ENCODE measurements around the gene DIP2C.
"Not testable (repeated sequence)": the region's sequence is repeated elsewhere in the genome, so short reads cannot be mapped to it uniquely, and the experiment has no call there.

DIP2C gene

DNA sequence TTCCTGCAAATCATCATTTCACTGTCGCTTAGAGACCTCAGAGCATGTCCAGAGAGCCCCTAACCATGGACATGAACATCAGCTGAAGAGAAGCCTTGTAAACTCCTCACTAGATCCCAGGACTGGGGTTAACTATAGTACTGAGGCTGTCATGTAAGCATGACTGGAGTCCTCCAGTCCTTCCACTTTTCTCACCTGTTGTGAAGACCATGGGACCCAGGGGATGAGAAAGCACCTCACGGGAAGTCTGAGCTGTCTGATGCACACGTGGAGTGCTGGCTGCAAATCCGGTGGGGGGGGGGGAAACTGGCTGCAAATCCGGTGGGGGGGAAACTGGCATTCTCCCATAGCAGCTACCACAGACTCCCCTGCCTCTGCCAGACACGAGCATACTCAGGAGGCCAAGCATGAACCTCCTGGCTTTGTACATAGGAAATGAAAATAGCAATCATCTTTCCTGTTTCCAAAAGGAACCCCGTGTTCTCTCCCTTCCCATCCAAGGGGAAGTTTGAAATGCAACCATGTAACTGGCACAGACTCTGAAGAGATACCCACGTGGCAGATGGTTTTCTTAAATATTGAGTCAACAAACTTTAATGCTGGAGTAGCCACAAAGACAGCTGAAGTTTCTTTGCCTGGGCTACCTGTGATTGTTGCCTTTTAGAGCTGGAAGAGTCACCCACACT lies 292.8 kb downstream of the DIP2C start:
- no peak for DNase-seq

DNA sequence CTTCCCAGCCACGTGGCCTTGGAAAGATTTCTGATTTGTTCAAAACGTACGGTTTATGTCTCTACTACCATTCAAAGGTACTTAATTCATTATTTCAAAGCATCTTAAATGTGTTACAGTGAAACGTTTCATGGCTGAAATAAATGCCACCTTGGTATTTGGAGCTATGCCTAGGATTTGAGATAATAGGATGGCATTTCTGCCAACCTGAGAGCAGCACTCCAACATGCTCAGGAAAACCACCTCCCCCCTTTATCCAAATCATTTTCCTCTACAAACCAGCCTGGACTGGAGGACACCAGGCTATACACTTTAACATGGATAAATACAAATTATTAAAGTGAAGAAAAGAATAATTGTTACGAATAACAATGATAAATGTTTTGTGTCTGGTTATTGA lies 293.4 kb downstream of the DIP2C start:
- DNase-seq, result no peak

DNA sequence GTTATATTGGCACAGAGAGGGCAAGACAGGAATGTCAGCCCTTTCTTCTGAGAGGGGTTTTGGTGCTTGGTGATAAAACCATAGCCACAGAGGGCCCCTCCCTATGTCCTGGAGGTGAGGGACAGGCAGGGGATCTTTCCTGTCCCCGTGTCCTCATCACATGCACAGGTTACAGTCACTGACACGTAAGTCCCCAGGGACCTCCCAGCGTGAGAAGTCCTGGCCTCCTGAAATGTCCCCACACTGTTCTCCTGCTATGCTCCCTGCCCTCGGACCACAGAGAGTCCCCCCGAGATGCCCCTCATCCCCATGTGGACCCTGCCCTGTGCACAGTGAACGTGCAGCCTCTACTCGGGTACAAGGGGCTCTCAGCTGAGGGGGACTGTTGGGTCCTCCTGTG lies 293.8 kb downstream of the DIP2C start:
- DNase-seq, result no peak

DNA sequence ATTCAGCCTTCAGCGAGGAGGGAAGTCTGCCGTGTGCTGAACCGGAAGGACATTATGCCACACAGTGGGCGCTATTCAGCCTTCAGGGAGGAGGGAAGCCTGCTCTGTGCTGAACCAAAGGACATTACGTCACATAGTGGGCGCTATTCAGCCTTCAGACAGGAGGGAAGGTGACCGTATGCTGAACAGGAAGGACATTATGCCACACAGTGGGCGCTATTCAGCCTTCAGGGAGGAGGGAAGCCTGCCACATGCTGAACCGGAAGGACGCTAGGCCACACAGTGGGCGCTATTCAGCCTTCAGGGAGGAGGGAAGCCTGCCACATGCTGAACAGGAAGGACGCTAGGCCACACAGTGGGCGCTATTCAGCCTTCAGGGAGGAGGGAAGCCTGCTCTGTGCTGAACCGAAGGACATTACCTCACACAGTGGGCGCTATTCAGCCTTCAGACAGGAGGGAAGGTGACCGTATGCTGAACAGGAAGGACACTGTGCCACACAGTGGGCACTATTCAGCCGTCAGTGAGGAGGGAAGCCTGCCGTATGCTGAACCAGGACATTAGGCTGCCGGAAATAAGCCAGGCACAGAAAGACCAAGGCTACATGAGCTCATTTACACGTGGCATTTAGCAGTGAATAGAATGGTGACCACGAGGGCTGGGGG lies 294.9 kb downstream of the DIP2C start:
- not testable (repeated sequence) for DNase-seq

DNA sequence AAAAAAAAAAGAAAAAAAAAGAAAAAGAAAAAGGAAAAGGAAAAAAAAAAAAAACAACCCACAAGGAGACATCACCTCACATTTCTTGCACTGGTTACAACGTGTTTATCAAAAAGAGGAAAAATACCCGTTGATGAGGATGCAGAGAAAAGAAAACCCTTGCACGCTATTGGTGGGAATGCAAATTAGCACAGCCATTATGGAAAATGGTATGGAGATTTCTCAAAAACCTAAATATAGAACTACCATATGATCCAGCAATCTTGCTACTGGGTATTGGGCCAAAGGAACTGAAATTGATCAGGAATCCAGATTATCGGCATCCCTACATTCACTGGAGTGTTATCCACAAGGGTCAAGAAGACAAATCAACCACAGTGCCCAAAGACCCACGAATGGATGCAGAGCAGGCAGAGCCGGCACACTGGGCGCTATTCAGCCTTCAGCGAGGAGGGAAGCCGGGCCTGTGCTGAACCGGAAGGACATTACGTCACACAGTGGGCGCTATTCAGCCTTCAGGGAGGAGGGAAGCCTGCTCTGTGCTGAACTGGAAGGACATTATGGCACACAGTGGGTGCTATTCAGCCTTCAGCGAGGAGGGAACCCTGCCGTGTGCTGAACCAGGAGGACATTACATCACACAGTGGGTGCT lies 295.6 kb downstream of the DIP2C start:
- no peak for DNase-seq

DNA sequence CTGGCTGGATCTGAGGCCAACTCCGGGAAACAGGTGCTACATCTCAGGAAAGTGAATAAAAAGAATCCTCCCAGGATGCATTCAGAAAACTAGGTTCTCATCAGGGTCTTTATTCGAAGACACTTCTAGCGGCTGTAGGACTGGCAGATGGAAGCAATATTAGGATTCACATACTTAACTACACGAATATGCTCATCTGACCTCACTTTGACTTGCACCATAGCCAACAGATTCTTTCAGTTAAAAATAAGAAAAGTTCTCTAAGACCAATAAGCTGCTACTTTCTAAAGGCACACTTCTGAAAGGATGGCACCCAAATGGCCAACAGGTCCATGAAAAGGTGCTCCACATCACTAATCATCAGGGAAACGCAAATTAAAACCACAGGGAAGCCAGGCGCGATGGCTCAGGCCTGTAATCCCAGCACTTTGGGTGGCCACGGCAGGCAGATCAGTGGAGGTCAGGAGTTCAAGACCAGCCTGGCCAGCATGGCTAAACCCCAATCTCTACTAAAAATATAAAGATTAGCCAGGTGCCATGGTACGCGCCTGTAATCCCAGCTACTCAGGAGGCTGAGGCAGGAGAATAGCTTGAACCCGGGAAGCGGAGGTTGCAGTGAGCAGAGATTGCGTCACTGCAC lies 296.2 kb downstream of the DIP2C start:
- no peak for DNase-seq

DNA sequence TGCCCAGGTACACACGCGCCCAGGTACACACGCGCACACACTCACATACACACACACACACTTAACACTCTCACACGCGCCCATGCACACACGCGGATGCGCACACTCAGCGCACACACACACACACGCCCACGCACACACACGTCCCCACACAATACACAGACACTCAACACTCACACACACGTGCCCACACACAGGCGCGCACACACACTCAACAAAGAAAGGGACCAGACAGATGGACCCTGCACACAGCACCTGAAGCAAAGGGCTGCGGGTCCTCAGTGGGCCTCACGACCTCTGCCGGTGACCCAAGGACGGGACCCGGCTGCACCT lies 296.8 kb downstream of the DIP2C start:
- no peak for DNase-seq

DNA sequence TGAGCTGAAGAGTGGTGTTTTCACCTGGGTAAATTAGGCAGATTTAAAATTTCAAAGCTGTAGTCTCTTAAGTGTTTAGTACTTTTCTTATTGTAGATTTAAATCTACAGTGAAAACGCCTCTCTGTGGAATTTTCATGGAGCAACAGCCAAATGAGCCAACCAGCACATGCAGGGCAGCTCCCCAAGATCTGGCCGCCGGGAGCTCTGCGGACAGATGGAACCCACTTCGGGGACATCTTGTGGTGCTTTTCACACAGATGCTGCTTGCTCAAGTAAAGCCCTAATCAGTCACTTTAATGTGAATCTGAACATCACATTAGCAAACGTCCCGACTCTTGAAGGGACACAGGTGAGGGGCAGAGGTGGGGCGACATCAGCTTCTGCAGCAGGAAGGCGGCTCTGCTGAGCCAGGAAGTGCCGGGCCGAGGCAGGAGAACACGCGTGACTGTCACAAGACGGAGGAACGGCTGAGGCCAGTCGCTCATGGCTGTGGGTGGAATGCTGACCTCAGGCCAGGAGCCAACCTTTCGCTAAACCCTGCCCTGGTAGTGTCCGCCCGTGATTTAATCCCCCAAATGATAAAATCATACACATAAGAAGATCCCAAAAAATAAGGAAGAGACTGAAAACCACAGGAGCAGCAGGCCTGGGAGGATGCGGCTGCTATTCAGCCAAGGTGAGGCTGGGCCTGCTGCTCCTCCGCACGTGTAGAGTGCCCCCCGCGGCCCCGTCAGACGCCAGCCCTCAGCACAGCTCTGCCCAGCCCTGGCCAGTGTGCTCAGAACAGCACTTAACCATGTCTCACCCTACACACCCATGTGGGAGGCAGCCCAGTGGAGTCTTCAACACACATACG lies 297.4 kb downstream of the DIP2C start:
- no peak for DNase-seq

DNA sequence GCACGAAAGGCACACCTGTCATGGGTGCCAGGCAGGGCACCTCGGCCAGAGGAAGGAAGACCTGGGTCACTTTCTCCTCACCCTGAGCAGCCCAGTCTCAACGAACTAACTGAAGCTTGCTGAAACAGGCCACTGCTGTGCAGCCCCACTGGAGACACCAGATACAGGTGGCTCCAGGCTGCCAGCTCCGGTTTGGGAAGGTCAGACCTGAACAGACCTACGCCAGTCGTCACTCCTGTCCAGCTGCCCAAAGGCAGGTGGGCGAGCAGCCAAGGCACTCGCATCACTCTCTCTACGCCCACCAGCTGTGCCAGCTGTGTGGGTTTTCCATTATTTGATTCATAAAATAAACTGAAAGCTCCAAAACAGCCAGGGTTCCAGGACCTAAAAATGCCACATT lies 298.2 kb downstream of the DIP2C start:
- DNase-seq, result no peak

DNA sequence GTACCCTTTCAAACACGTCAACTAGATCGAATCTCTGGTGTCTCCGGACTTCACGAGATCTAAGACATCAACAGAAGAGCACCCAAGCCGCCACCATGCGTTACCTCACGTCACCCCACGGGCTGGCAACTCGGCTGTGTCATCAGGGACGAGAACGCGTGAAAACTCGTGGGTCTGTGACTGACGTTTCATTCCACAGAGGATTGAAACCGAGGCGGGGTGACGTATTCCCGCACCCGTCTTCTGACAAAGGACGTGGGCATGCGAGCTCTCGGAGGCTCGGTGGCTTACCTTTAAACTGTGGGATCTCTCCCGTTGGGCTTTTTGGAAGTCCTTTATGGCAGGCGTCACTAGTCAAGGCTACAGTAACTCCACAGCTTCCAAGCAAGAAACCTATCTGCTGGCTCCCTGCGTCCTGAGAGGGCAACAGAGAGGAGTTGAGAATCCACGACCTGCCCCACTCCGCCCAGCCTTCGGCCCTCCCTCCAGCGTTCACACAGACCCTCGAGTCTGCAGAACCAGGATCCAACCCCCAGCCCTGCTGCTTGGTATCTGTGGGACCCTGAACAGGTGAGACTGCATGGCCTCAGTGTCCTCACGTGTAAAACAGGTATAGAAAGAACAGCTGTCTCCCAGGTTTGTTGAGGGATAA lies 298.9 kb downstream of the DIP2C start:
- no peak for DNase-seq

DNA sequence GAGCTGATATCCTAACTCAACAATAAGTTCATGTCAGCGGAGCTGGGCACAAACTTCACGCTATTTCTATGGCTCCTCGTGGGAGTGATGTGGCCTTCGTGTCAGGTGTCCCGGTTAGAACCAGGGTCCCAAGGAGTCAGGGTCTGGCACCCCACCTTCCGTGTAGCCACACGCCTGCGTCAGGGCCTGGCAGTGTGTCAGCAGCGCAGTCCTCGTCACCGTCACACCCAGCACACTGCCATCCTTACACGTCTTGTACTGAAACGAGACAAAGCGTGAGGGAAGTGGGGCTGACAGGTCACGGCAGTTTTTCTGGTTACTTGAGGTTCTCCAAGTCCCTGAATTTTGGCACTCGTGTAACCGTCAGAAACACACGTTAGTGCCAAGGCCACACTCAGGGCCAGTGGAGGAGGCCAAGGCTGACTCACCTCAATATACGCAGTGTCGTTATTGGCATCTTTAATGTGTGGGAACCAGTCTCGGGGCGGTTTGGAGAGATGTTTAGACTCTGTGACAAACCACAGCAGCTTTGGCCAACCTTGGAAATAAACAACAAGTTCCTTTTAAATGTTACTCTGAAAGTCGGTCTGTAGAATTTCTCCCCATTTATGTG lies 299.5 kb downstream of the DIP2C start:
- DNase-seq, result no peak

DNA sequence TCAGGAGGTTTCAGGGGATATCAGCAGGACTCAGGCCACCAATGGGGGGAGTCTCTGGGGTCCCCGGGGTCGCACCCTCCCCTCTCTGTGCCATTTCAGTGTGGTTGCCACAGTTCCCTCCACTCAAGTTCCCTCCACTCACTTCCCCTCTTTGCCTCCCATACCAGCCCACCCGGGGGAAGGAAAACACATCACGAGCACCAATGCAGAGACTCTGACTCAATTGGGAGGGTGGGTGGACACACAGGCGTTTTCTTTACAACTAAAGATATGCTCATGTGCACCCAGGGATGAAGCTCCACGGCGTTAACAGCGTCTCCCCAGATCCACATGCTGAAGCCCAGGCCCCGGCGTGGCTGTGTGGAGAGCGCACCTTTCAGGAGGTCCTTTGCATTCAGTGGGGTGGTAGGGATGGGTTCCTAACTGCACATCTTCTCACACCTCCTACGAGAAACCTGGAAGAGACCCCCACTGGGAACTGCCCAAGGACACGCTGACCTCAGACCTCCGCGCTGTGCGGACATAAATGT lies 300.1 kb downstream of the DIP2C start:
- DNase-seq, result no peak

DNA sequence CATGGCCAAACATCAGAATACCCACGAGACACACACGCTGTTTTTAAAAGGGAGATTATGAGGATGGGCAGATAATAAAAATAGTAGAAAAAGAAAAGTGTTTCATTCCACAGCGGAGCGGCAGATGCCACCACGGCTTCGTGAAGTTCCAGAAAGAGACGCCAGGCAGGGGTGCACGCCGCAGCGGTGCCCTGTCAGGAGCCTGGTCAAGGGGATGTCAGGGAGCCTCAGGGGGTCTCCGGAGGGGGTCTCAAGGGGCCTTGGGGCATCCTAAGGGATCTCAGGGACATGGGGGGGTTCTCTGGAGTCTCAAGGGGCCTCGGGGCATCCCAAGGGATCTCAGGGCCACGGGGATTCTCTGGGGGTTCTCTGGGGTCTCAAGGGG lies 300.8 kb downstream of the DIP2C start:
- no peak for DNase-seq

DNA sequence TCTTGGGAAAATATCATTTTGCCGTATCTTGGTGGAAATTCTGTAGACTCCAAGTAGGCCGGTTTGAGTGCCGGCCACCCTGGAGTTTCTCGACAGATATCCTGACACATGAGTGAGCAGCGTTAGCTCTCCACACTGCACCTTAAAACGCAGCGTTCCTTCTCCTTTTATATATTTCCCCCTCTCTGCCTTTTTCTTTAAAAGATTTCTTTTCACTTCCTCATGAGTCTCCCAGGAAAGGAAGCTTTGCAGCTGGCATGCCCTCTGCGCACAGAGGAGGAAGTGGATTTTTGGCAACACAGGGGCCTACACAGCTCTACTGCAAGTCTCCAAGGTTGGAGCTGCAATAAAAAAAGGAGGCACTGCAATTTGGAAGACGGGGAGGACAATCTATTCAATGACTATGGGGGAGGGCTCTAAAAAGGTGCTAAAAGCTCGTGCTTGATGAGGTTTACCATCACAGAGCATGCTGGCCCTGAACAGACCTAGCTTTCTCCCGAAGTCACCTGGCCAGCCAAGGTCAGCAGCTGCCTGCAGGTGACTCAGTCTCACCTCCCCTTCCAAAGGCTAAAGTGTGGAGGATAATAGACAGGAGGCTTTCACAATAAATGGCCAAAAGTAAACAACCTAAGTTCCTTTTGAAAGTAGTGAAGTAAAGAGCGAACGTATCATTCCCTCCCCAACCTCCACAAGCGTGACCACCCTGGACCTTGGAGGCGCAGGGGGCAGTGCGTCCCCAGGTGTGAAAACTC lies 301.4 kb downstream of the DIP2C start:
- no peak for DNase-seq

DNA sequence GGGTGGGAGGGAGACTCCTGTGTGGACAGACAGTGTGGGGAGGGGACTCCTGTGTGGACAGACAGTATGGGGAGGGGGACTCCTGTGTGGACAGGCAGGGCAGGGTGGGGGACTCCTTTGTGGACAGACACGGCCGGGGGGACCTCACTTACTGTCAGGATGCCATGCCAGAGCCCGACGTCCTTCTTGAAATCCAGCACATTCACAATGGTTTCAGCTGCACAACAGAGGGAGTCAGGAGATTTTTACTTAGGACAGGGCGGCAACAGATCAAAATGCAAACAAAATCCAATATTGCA lies 301.9 kb downstream of the DIP2C start:
- DNase-seq, result no peak

DNA sequence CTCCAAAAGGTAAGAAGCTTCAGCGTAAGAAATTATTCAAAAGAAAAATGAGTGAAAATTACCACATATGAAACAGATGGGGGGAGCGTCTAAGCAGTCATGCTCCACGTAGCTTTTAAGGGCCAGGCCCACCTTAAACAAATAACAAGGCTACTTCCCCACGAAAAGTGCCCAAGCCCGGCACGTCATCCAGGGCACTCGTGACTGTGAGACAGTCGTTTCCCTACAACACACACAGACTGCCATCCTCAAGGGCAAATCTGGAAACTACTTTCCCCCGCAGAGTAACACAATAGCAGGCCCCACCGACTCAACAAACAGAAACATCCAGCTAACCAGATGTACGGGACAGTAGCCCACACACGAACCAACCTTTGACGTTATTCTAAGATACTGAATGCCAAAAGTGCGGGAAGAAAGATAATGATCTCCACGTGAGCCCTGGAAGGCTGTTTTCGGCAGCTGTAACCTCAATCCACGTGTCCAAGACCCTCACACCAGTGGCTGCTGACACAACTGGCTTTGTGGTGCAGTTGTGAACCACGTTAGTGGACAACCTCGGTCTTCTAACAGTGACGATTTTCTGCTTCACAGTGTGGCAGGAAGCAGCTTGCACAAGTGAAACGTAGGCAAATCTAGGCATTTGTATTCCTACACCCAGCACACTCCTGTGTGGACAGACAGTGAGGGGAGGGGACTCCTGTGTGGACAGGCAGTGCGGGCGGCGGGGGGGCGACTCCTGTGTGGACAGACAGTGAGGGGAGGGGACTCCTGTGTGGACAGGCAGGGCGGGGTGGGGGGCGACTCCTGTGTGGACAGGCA lies 302.5 kb downstream of the DIP2C start:
- no peak for DNase-seq

DNA sequence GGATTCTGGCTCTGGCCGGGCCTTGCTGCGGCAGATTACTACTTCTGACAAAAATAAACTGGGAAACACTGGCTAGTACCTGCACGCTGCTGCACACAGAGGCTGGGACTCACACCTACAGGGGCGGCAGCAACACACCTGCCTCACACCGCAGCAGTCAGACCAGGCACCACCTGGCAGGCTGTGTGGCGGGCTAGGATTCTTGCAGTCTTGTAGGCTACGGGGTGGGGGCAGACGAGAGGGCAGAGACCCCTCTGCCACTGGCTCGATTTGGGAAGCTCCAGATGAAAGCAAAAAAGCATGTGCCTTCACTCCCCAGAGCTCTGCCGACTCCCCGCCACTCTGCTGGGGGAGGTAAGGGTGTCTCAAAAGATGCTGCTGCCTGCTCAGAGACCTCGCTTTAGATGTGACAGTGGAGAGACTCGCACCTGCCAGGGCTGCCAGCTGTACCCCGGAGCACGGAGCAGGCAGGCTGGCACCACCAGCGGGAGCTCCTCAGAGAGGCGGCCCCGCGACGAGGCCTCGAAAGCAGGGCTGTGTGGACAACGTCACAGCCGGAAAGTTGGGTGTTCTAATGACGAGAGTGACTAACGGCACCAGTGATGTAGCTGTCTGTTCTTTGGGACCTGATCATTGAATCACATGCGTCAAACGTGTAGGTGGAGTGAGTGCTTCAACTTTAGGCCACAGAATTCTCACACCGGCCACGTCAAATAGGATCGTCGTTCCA lies 303.7 kb downstream of the DIP2C start:
- DNase-seq, result no peak

DNA sequence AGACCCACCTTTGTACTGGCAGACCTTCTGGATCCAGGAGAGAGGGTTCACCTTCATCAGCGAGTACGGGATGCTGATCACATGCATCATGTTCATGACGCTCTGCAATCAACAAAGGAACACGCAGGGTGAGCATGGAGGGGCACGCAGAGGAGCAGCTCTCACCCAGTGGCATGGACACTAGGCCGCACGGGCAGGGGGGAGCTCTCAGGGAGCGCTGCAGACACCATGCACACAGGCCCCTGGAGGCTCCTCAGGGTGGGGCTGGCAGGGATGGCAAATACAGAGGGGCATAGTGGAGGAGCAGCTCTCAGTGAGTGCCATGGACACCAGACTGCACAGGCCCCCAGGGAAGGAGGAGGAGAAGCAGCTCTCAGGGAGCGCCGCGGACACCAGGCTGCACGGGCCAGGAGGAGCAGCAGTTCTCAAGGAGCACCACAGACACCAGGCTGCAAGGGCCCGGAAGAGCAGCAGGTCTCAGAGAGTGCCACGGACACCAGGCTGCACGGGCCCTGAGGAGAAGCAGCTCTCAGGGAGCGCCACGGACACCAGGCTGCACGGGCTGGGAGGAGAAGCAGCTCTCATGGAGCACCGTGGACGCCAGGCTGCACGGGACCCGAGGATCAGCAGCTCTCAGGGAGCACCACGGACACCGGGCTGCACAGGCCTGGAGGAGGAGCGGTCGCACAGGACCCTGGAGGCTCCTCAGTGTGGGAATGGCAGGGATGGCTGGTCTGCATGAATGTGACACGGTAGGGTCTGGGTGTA lies 304.7 kb downstream of the DIP2C start:
- DNase-seq, result no peak

DNA sequence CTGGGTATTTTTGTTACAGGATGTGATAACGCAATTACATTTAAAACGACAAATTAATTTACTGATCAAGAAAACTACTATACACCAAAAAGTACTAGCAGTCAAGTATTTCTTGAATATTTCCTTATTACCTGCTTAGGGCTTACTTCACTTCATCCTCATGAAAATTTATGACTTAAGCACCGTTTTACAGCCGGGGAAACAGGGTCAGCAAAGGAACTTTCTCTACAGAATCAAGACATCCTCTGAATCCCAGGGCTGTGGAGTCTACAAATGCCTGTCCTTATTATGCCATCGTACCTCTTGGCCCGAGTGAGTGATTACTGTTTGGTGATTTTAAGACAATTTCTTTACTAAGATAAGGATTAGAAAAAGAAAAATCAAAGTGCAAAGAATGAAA lies 305.9 kb downstream of the DIP2C start:
- no peak for DNase-seq
